ENCODE data around the gene TMEM218. TPM values are rescaled to one million over a fixed set of nuclear protein-coding genes. Genes with fewer than 3 reads are reported as not detected.

Gene TMEM218
- total and polyA plus RNA-seq, 2 donors (not counting 1 experiment from before 2014, with no cell fraction given), result 20.7 to 31.7 TPM

GRCh38 chr11:125079878-125080530, 31.4 kb downstream of the TMEM218 start:
- Histone ChIP-seq H2AFZ (ENCODE audit: insufficient read depth, low read depth, low read length, poor library complexity, severe bottlenecking) (no peak overlapping the region), H3K27ac (ENCODE audit: low read length in 2 of 2) (no peak overlapping the region), H3K27me3 (replicated peaks in 1 of 4; ENCODE audit: control extremely low read depth in 1 of 4, control insufficient read depth in 3 of 4, insufficient read depth in 4 of 4, low read length in 3 of 4) (no peaks in the 10 kb centered on the region), H3K79me2 (ENCODE audit: control insufficient read depth, insufficient read depth, low read length) (no peaks in the 10 kb centered on the region), H4K20me1 (ENCODE audit: control insufficient read depth, insufficient read depth, low read length, poor library complexity, severe bottlenecking) (no peaks in the 10 kb centered on the region), H3K4me3 (ENCODE audit: control extremely low read depth in 1 of 5, extremely low read depth in 1 of 5, insufficient read depth in 1 of 5, low read depth in 2 of 5, low read length in 4 of 5) (no peak overlapping the region), H3K4me2 (replicated peaks; ENCODE audit: low read depth, low read length, poor library complexity, severe bottlenecking) (no peak overlapping the region), H3K9ac (ENCODE audit: low read length) (no peak overlapping the region), H3K36me3 (replicated peaks in 1 of 2; ENCODE audit: control extremely low read depth in 1 of 2, control insufficient read depth in 1 of 2, extremely low read depth in 1 of 2, insufficient read depth in 2 of 2, low read length in 1 of 2) (peaks cover 0 to 2% of the 10 kb centered on the region in 2 experiments), H3K4me1 (ENCODE audit: control insufficient read depth in 2 of 2, insufficient read depth in 2 of 2, low read length in 2 of 2) (peaks cover 0 to 3% of the 10 kb centered on the region in 2 donors), H3K9me3 (ENCODE audit: control extremely low read depth in 1 of 3, control insufficient read depth in 2 of 3, insufficient read depth in 1 of 3, low read length in 2 of 3) (no peaks in the 10 kb centered on the region)
- H3K27me3 Mint-ChIP-seq, result no peaks in the 10 kb centered on the region
- DNase-seq, result no peak
- no peak for ATAC-seq (ENCODE audit: low read depth)
- CTCF ChIA-PET, result no interaction called here
- 100% methylated on average over 8 of the region's 12 CpGs for WGBS (ENCODE audit: insufficient coverage)
- H3K4me3 Mint-ChIP-seq, result no peak overlapping the region
- no peak overlapping the region for H3K27ac Mint-ChIP-seq
- H3K4me1 Mint-ChIP-seq, result no peaks in the 10 kb centered on the region
- TF ChIP-seq EZH2 (IDR thresholded peaks at IDR 0.05; ENCODE audit: borderline replicate concordance, insufficient read depth, low read depth, low read length, poor library complexity, severe bottlenecking) (no peak), CTCF (IDR thresholded peaks at IDR 0.05) (no peak)
- intact Hi-C loops (cut with micrococcal nuclease), result loop anchor here (10.0 kb wide), 1 partner anchor 485 kb away; the partner anchor contains the start of gene EI24
- no peaks in the 10 kb centered on the region for H3K9me3 Mint-ChIP-seq (ENCODE audit: insufficient read depth)
- POLR2A ChIA-PET, result no interaction called here

DNA sequence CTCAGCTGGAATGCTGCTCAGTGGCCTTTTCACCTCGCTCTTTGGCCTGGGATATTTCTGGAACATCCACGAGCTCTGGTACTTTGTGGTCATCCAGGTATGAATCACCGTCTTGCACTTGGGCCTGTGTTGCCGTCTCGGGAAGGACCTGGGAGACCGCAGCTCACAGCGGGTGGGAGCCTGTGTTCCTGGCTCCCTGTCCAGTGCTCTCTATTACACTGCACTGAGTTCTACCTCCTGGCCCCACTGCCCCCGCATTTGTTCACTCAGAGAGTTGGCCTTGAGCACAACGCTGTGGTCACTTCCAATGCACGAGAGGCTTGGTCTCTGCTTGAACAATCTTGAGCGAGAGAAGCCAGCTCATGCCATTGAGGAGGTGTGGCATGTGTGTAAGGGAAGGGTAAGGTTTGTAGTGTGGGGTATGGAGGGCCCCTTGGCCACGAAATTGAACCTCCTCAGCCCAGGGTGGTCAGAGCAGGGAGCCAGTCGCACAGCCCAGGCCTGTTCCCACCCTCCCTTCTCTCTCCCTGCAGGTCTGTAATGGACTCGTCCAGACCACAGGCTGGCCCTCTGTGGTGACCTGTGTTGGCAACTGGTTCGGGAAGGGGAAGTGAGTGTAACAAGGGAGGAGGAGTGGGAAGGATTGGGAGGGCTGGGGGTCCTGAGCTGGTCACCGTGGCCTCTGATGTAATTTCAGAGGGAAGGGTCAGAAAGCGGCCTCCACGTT, 32.1 kb downstream of the TMEM218 start:
- H3K9me3 ChIP-seq (ENCODE audit: control extremely low read depth in 1 of 3, control insufficient read depth in 2 of 3, insufficient read depth in 1 of 3, low read length in 2 of 3), result no peaks in the 10 kb centered on the region
- Mint-ChIP-seq H3K27me3 (no peaks in the 10 kb centered on the region), H3K4me3 (no peak overlapping the region), H3K27ac (no peak overlapping the region), H3K9me3 (ENCODE audit: insufficient read depth) (no peaks in the 10 kb centered on the region), H3K4me1 (peaks cover 3% of the 10 kb centered on the region)
- peaks cover 0 to 2% of the 10 kb centered on the region in 2 experiments for H3K36me3 ChIP-seq (replicated peaks in 1 of 2; ENCODE audit: control extremely low read depth in 1 of 2, control insufficient read depth in 1 of 2, extremely low read depth in 1 of 2, insufficient read depth in 2 of 2, low read length in 1 of 2)
- no peaks in the 10 kb centered on the region for H4K20me1 ChIP-seq (ENCODE audit: control insufficient read depth, insufficient read depth, low read length, poor library complexity, severe bottlenecking)
- ChIA-PET CTCF (interaction anchor here (0.6 to 1.5 kb wide), 2 partner anchors 12 to 62 kb away, joined by 3 to 5 read pairs; no protein-coding TSS in a partner anchor), POLR2A (no interaction called here)
- H2AFZ ChIP-seq (ENCODE audit: insufficient read depth, low read depth, low read length, poor library complexity, severe bottlenecking), result no peak overlapping the region
- intact Hi-C loops (cut with micrococcal nuclease), result loop anchor here (10.0 kb wide), 1 partner anchor 485 kb away; the partner anchor contains the start of gene EI24
- no peaks in the 10 kb centered on the region for H3K27me3 ChIP-seq (replicated peaks in 1 of 4; ENCODE audit: control extremely low read depth in 1 of 4, control insufficient read depth in 3 of 4, insufficient read depth in 4 of 4, low read length in 3 of 4)
- H3K4me2 ChIP-seq (replicated peaks; ENCODE audit: low read depth, low read length, poor library complexity, severe bottlenecking), result no peak overlapping the region
- H3K4me3 ChIP-seq (ENCODE audit: control extremely low read depth in 1 of 5, extremely low read depth in 1 of 5, insufficient read depth in 1 of 5, low read depth in 2 of 5, low read length in 4 of 5), result no peak overlapping the region
- H3K79me2 ChIP-seq (ENCODE audit: control insufficient read depth, insufficient read depth, low read length), result no peaks in the 10 kb centered on the region
- ATAC-seq (ENCODE audit: low read depth), result no peak
- H3K27ac ChIP-seq (ENCODE audit: low read length in 2 of 2), result no peak overlapping the region
- WGBS (ENCODE audit: insufficient coverage), result 86% methylated on average over 16 of the region's 18 CpGs
- H3K9ac ChIP-seq (ENCODE audit: low read length), result no peak overlapping the region
- no peak for DNase-seq
- H3K4me1 ChIP-seq (ENCODE audit: control insufficient read depth in 2 of 2, insufficient read depth in 2 of 2, low read length in 2 of 2), result peaks cover under 1 to 9% of the 10 kb centered on the region in 2 donors
- TF ChIP-seq CTCF (IDR thresholded peaks at IDR 0.05), result no peak
- TF ChIP-seq EZH2 (IDR thresholded peaks at IDR 0.05; ENCODE audit: borderline replicate concordance, insufficient read depth, low read depth, low read length, poor library complexity, severe bottlenecking), result no peak

Measured in B cell (primary cell).